HG02798 (cell line): ENCODE results near the gene MAPKAP1.

Experiments used
- ATAC-seq: cut with Tn5 transposase; IDR thresholded peaks from one replicate; pipeline ENCODE4 v1.9.1; 2021; ENCODE audit warnings: mild to moderate bottlenecking; ENCODE audit not compliant: unreplicated experiment, poor library complexity

The MAPKAP1 gene

DNA sequence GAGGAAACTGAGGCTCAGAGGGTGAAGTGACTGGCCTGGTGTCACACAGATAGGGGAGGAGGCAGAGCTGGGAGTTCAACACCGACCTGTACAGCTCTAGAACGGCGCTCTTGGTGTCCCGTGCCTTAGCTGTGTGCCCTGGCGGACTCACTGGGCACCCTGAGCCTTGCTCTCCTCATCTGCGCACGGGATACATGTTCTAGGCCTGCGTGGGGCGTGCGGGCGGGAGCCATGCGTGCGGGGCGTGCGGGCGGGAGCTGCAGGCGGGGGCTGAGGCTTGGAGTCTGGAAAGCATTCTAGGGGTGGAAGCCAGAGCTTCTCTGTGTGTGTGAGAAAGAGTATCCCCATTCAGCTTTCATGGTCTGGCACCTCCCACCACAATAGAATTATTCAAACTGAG is 280.1 kb downstream of the MAPKAP1 start:
- ATAC-seq = no peak

DNA sequence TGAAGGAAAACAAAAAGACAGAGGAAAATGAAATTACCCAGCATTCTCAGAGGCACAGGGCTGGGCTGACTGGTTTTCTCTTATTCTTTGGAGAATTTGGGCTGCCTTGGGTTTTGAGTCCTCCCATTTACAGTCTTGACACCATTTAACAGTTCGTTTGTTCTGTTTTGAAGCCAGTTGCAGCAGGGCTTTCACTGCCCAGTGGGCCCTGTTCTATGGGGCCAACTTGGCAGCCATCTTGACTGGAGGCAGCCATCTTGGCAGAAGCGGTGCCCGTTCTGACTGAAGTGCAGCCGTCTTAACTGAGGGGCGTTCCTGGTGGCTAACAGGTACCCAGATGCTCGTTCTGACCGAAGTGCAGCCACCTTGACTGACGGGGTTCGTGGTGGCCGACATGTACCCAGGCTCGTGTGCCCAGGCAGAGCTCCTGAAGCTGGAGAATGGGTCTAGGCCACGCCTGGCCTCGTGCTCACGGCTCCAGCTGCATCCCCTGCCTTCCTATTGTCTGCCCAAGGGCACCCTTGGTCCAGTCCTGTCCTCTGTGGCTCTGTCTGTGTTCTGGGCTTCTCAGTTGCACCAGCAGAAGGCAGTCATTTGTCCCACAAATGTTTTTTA is 281.0 kb downstream of the MAPKAP1 start:
- no peak for ATAC-seq

DNA sequence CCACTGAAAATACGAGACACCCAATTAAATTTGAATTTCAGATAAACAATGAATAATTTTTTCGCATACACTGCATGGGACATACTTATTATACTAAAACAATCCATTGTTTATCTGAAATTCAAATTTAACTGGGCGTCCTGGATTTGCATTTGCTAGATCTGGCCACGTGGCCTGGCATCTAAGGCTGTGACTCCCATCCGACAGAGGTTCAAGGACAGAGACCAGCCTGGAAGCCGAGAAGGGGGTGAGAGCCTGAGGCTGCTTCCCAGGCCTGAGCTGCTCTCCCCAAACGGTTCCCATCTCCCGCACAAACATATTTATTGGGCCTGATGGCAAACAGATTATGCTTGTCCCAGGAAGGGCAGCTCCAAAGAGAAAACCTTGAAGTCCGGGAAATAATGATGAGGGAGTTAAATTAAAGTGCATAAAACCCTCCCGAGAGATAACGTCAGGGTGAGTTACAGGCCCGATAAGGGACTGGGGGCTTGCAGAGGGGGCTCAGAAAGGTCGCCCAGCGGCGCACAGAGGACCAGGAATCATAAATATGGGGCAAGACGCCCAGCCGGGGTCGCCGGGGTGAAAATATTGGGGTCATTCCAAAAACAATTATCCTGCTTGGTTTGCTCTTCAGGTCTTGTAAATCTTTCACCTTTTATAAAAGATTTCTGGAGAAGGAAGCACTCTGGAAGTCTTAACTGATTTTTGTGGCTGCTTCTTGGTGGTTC is 281.7 kb downstream of the MAPKAP1 start:
- ATAC-seq = no peak

DNA sequence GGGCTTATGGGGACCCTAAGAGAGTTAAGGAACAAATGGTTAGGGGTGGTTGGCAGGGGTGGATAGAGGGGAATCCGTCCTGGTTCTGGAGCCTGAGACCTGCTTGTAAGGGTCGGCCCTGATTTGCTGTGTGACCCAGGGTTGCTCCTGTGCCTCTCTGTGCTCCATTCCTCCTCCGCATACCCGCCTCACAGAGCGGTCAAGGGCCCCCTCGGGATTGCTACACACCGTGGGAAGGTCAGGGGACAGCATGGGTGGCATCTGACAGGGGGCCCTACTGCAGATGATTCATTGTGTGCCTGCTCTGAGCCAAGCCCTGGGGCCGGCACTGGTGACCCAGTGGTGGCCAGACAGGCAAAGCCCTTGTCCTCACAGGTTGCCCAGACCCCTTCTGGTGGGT is 283.0 kb downstream of the MAPKAP1 start:
- no peak for ATAC-seq

DNA sequence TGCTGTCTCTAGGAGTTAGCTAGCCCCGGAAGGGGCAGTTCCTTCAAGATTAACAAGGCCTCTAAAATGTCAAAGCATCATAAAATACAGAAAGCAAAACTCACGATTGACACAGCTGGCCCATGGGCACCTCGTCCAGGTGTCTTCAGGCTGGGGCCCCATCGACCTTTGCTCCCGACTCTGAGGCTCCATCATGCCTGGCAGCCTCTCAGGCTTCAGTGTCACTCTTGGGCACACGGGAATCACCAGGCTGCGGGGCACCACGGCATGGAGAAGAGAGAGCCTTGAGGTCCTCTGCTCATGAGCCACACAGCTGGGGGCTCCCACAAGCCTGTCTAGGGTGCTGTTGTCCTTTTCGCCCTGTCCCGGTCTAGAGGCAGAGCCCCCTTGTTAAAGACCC is 284.2 kb downstream of the MAPKAP1 start:
- no peak for ATAC-seq

DNA sequence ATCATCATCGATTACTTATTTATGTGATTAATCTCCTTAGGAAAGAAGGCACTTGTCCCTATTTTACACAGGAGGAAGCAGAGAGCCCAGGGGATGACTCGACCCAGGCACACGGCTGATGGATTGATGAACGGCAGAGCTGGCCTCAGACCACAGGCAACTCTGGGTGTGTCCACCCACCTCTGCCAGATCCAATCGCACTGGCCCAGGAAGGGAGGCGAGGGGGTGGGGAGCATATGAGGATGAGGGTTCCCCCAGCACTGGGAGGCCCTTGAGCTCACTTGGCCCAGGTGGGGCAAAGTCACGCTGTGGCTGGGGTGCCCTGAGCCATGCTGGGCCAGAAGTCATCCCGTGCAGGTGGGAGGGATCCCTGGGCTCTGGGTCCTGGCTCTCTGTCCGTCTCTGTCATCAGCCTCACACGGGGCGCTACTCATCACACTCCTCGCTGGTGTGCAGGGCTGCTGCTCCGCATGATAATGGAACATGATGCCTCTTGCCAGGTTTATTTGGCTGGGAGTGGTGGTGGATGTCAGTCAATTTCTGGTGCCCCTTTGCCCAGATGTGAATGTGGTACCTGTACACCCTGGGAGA is 285.3 kb downstream of the MAPKAP1 start:
- no peak for ATAC-seq

DNA sequence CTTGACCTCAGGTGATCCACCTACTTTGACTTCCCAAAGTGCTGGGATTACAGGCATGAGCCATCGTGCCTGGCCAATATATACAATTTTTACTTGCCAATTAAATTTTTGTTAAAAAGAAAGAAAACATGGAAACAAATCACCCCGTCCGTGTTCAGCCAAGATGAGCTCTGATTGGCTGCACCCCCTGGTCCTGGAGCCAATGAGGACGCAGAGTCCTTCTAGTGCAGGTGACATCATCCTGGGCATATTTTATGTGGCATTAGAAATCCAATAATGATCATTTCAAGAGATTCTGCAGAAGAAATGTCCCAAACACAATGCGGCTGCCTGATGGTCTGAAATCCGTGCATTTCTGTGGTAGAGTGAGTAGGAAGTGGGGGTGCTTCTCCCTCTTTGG is 285.8 kb downstream of the MAPKAP1 start:
- ATAC-seq = no peak

DNA sequence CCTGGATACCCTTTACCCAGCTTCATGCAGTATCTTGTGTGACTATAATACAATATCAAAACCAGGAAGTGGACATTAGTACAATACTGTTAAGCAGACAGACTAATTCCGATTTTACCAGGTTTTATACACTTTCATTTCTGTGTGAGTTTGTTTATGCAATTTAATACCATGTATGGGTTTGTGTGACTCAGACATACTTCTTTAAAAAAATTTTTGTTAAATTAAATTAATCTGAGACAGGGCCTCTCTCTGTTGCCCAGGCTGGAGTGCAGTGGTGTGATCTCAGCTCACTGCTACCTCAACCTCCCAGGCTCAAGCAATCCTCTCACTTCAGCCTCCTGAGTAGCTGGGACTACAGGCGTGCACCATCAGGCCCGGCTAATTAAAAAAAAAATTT is 288.6 kb downstream of the MAPKAP1 start:
- no peak for ATAC-seq

DNA sequence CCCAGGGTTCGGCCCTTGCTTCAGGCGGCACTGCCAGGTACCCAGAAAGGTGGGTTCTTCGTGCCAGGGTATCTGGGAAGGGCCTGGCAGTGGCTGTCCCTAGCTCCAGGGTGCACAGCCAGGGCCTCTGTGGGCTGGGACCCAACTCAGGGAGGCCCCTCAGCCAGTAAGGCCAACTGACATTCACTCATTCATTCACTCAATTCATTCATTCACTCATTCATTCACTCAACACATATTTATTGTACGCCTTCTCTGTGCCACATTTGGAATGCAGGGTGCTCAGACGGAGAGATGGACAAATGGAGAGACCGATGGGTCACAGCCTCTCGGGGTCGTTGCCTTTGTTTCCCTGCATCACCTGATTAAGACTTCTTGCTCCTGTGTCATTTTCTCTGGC is 290.5 kb downstream of the MAPKAP1 start:
- ATAC-seq = no peak

DNA sequence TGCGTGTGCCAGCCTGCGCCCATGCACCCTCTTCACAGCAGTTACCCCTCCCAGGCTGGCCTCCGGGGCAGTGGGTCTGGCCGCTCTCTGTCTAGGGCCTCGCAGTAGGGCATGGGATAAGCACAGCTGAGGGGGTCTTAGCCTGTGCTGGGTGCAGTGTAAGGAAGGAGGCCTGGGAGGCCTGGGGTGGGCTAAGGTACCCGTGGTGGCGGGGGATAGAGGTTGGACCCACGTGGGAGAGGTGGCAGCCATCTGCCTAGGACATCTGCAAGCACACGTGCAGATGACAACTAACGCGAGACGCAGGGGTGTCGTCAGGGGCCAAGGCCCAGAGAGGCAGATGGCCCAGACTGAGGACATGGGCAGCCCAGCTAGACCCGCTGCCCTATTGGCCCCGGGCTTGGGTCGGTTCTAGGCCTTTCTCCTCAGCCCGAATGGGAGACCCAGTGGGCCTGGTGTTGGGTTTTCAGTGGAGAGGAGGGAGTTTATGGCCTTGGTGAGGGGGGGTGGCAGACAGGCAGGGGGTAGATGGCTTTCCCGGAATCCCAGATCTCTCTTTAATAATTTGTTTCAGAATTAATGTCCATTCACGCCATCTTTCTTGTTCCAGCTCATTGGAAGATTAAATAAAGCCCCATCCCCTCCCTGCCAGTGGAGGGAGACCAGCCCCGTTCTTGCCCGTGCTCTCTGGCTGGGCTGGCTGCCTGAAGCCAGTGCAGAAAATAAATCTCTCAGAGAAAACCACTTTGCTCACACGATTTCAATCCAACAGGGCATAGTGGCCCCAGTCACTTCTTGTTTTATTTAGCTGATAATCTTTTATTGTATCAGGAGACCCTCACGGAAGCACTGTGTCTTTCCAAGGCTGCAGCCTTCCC is 291.2 kb downstream of the MAPKAP1 start:
- ATAC-seq = no peak

DNA sequence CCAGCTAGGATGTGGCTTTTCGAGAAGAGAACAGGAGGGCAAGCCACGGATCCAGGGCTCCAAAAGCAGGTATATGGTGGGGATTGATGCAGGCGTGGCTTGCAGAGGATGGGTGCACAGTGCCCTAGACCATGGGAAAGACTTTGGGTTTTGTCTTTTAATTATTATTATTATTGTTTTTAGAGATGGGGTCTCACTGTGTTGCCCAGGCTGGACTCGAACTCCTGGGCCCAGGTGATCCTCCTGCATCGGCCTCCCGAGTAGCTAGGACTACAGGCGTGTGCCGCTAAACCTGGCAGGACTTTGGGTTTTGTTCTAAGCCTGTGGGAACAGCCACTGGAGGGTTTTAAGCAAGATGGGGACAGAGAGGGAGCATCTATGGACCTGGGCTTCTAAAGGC is 293.4 kb downstream of the MAPKAP1 start:
- ATAC-seq = no peak

DNA sequence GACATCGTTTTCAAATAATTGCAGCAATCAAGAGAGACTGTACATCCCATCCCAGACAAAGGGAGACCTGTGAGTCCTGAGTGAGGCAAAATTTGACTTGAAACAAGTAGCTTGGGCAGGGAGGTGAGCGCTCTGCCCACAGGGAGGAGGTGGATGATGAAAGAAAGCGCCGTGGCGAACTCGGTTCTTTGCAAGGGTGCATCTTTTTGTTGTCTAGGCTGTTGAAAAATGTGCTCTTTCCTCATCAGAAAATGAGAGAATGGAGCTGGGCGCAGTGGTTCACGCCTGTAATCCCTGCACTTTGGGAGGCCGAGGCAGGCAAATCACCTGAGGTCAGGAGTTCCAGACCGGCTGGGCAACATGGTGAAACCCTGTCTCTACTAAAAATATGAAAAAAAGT is 294.8 kb downstream of the MAPKAP1 start:
- no peak for ATAC-seq

DNA sequence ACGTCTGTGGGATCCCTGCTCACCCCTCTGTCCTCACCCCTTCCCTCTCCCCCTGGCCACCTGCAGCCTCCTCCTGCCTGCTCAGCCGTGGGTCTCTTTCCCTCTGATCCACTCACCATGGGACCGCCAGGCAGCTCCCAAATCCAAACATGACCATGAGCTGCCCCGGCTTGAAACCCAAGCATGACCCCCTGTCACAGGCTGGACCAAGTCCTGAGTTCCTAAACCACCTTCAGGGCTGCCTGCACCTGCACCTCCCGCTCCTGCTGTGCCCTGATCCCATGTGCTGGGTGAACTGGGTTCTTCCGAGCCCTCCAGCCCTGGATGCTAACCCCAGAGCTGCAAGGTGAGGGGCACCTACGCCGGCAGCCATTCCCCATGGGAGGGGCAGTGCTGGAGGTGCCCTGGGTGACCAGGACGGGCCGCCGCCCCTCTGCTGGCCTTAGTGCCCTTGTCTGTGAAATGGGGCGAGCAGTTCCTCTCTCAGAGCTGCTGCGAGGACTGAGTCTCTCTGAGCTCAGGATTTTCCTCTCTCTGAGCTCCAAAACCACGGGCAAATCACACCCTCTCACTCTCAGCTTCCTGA is 295.7 kb downstream of the MAPKAP1 start:
- ATAC-seq = no peak

DNA sequence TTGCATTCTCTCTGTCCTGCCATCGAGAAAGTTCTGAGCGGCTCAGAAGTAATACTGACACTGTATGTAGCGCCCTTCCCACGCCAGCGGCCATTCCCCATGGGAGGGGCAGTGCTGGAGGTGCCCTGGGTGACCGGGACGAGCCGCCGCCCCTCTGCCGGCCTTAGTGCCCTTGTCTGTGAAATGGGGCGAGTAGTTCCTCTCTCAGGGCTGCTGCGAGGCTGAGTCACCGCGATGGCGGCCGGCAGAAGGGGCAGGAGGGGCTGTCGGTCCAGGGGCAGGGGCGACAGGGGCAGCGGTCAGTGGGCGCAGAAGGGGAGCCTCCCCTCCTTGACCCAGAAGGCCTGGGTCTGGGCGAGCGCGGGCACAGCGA is 296.5 kb downstream of the MAPKAP1 start:
- no peak for ATAC-seq

DNA sequence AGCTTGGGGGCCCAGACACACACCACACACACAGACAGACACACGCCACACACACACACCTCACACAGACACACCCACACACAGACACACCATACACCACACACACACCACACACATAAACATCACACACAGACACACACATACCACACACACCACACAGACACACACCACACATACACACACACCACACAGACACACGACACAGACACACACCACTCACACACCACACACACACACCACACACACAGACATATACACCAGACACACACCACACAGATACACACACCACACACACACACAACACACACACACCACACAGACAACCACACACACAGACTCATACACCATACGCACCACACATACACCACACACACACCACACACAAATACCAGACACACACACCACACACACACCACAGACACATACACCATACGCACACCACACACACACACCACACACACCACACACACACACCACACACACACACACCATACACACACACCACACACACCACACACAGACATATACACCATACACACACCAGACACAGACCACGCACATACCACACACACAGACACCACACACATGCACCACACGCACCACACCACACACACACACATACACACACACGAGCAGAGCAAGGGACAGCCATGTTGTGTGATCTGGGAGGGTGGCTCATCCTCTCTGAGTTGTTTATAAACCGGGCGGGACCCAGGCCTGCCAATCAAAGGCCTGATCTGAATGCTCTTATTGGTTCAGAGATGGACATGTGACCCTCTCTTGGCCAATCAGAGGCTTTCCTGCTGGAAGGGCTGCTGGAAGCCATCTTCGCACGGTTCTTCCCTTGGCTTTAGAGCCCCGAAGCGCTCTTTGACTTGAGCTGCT is 297.1 kb downstream of the MAPKAP1 start:
- ATAC-seq = no peak

DNA sequence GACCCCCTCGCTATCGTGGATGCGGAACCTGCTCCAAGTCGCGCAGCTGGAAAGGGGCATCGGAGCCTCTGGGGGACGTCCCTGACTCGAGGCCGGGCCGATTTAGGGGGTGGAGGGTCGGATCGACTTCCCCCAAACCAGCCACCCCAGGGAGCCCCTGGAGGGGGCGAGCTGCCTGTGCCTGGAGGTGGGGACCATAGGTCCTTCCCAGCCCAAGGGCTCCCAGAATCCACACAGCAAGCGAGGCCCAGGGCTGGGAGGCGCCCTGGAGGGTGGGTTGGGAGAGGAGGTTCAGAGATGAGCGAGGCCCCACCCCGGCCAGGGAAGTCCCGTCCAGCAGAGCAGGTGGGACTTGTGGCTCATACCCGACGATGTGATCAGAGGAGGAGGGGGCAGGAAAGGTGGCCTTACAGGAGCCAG is 297.8 kb downstream of the MAPKAP1 start:
- ATAC-seq = no peak

DNA sequence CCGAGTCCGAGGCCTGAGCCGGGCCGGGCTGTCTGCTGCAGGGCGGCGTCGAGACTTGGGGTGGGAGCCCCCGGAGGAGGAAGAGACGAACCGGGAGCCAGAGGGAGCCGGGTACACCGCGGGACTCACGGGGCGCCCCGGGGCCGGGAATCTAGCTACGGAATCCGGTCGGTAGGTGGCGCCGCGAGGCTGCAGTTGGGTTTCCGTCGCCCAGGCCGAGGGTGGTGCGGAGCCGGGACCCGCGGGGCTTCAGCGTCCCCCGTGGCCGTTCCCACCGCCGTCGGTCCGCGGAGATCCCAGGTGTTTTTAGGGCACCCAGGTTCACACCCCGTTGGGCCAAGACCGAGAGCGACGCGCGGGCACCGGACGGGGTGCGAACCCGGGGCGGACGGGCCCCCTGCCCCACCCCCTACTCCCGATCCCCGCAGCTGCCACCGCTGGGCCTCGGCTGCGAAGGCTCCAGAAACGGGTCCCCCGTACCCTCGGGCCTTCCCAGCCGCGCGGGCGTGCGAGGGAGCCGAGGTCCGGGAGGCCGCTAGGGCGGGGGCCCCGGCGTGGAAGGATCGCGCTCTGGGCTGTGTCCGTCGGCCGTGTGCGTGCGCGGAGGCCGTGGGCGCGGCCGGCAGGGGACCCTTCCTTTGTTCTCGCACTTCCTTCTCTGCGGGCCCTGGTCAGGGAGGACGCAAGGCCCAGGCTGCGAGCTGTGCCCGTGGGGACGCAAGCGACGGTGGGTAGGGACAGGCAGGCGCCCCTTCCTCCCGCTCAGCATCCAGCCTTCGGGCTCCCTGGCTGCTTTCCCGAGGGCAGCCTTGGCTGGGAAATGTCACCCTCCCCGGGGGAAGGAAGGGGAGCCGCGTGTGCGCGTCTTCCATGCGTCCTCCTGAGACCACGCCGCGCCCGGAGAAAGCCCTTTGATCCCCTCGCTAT is 298.8 kb downstream of the MAPKAP1 start:
- peak; percentile 67 for ATAC-seq

DNA sequence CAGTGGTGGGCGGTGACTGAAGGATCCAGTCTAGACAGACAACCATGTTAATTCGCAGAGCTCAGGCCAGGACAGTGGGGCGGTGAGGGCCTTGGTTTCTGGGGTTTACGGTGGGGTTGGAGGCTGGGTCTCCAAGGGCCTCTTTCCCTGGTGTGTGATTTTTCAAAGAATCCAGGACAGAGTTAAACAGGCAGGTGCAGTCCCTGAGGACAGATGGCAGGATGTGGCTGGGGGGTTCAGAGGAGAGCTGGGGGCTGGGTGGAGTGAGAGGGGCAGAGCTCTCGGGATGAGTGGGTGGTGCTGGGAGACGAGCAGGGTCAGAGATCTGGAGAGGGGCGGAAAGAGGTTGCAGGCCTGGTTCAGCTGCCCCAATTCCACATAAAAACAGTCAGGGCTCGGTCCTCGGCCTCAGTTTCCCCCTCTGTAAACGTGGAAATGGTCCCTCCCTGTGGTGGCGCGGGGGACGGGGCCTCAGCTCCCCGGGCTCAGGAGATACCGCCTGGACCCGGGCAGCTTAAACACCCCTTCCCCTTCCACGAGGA is 299.5 kb downstream of the MAPKAP1 start:
- peak; percentile 17 for ATAC-seq

DNA sequence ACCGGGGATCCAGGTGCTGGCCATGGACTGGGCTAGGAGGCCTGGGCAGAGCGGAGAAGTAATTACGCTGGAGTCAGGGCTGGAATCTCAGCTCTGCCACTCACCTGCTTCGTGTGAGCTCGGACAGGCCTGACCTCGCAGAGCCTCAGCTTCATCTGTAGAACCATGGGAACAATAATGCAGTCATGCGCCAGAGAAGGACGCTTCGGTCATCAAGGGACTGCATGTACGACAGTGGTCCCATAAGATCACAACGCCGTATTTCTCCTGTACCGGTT is 300.3 kb downstream of the MAPKAP1 start:
- no peak for ATAC-seq
